Activated CD4-positive, CD25-positive, alpha-beta regulatory T cell treated with anti-CD3 and anti-CD28 coated beads, Interleukin-2, amount 50 U/mL, for 16 hours (primary cell): Measurements from ENCODE around the gene PRMT3.
"Not testable (repeated sequence)": the region's sequence is repeated elsewhere in the genome, so short reads cannot be mapped to it uniquely, and the experiment has no call there.

Experiments
- DNase-seq: peaks from one replicate; pipeline ENCODE4 v3.0.0-alpha.2; 2020; ENCODE audit warnings: low read depth, low spot score

Gene PRMT3

DNA sequence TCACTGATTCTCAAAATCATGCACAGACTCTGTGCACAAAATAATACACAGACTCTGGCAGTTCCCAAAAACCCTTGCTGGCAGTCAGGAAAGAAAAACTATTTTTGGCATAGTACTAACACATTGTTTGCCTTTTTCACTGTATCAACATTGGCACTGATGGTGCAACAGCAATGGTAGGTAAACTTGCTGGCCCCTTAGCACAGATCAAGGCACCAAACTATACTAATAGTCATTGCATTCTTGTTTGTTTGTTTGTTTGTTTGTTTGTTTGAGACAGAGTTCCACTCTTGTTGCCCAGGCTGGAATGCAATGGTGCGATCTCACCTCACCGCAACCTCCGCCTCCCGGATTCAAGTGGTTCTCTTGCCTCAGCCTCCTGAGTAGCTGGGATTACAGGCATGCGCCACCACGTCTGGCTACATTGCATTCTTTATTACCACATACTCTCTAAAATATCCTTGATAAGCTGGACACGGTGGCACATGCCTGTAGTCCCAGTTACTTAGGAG lies 130.9 kb downstream of the PRMT3 start:
- DNase-seq, result no peak

- DNase-seq, result no peak
Observed at GRCh38 chr11:20522536-20522935, 135.0 kb downstream of the PRMT3 start.

DNA sequence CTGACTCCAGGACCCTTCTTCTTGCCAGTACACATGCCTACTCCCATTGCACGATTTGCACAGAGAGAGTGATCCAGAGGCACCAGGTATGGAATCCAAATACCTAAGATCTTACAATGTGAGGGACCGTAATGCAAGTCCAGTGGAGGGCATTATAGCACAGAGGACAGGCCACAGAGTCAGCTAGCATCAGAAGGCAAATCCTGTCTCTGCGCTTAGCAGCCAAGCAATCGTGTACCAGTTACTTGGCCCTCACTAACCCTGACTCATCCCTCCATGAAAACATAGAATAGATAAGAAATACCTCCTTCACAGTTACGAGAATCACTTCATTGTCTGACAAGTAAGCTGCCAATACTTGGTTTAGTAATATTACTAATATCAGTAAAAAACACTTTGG lies 142.2 kb downstream of the PRMT3 start:
- DNase-seq, result no peak

- DNase-seq, result no peak
Observed at GRCh38 chr11:20530942-20531703, 143.6 kb downstream of the PRMT3 start.

DNA sequence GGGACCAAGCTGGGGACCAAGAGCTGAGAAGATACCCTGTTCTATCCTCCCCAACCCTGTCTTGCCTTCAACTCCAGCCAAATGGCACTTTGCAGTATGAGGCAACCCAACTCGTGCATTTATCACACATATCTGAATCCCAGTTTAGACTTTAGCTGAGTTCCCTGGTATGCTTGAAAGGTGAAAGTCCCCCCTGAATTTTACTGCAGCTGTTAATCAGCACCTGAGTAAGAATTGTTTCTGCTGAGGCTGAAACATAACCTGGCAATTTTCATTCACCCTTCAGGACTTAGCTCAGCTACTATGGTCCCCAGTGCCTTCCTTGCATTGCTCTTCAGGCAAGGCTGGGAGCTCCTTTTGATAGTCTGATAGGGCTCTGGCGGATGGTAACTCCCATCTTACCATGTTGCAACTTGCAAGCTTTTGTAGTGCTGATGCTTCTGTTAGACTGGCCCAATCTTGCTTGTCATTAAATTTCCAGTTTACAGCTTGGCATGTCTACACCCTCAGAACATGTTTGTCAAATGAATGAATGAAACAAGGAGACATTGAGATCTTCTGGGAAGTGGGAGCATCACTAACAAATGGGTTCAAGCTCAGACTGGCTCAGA lies 147.9 kb downstream of the PRMT3 start:
- no peak for DNase-seq

- no peak for DNase-seq
Observed at GRCh38 chr11:20536365-20536764, 148.8 kb downstream of the PRMT3 start.

DNA sequence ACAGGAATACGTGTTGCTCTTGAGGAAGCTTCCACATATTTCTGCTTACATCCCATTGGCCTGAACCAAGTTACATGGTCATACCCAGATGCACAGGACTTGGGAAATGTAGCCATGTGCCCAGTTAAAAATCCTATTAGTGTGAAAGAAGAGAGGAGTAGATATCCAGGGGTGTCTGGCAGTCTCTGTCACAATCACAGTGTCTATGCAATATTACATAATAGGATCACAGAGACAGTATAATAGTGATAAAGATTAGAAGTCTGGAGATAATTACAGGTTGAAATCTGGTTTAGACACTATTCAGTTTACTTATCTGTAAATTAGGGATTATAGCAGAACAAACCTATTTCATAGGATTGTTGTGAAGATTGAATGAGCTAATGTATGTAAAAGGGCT lies 149.3 kb downstream of the PRMT3 start:
- no peak for DNase-seq

- DNase-seq, result no peak
Observed at GRCh38 chr11:20541503-20541902, 154.0 kb downstream of the PRMT3 start.

GRCh38 chr11:20544603-20545237 lies 157.2 kb downstream of the PRMT3 start:
- DNase-seq, result no peak

DNA sequence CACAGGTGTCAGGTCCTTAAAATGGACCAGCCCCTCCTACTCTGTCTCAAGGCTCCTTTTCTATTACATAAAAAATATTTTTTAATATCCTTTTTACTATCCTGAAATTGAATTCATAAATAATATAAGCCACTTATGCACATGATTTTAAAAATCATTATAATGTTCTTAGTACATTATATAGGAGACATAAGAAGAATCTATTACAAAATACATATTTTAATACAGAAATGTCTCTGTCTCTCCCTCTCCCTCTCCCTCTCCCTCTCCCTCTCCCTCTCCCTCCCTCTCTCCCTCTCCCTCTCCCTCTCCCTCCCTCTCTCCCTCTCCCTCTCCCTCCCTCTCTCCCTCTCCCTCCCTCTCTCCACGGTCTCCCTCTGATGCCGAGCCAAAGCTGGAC lies 159.9 kb downstream of the PRMT3 start:
- no peak for DNase-seq

GRCh38 chr11:20551096-20551495 lies 163.6 kb downstream of the PRMT3 start:
- no peak for DNase-seq

- DNase-seq, result no peak
Observed at GRCh38 chr11:20555783-20556182, 168.3 kb downstream of the PRMT3 start.

DNA sequence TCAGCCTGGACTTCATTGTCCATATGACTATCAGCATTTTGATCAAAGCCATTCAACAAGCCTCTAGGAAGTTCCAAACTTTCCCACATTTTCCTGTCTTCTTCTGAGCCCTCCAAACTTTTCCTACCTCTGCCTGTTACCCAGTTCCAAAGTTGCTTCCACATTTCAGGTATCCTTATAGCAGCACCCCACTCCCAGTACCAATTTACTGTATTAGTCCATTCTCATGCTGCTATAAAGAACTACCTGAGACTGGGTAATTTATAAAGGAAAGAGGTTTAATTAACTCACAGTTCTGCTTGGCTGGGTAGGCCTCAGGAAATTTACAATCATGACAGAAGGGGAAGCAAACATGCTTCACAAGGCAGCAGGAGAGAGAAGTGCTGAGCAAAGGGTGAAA lies 168.9 kb downstream of the PRMT3 start:
- DNase-seq, result not testable (repeated sequence)

GRCh38 chr11:20558741-20559140 lies 171.2 kb downstream of the PRMT3 start:
- DNase-seq, result no peak
